ENCODE data around the gene COX5A.

GRCh38 chr15:74884428-74885223 is 53.2 kb downstream of the COX5A start:
- no peak for TF ChIP-seq POLR2A (IDR thresholded peaks at IDR 0.05; ENCODE audit: low read length)
- no peak for TF ChIP-seq GATA1 (IDR thresholded peaks at IDR 0.05; ENCODE audit: low read depth, low read length)

Data from erythroblast (primary cell).